IMR-90 (cell line): Measurements from ENCODE around the gene ADCY4. TPM values are rescaled to one million over a fixed set of nuclear protein-coding genes. Genes with fewer than 3 reads are reported as not detected.

Source experiments
- ATAC-seq: fragments of 200-7000 bp; cut with Tn5 transposase; 2 replicates; pipeline ENCODE4 v1.9.1; 2020; ENCODE audit warnings: low read depth, mild to moderate bottlenecking, moderate library complexity
- BruUV-seq: library from RNA; stranded (reverse); fragments of 400-500 nt; replicated peaks from 2 replicates; lab custom pipeline; 2021; lab: Mats Ljungman, UMichigan
- CTCF ChIA-PET: fragments of 300-600 bp; formaldehyde crosslinking; extraction: SDS; loops from one replicate; lab custom pipeline; 2021; ENCODE audit warnings: antibody characterized with exemption; lab: Yijun Ruan, JAX
- POLR2A ChIA-PET: fragments of 300-600 bp; sonication (Branson Sonifier 250); formaldehyde crosslinking; loops from one replicate; lab custom pipeline; 2022; ENCODE audit warnings: antibody characterized with exemption; ENCODE audit not compliant: unreplicated experiment; lab: Charles Lee
- DNase-seq: peaks from one replicate; pipeline ENCODE4 v3.0.0; 2013
- H2AFZ ChIP-seq: replicated peaks from 2 replicates; pipeline ENCODE3; 2013; ENCODE audit warnings: low read length, mild to moderate bottlenecking; ENCODE audit not compliant: poor library complexity
- H2AK5ac ChIP-seq: 2 replicates; pipeline ENCODE4 v1.6.1; 2013; ENCODE audit warnings: low read depth, low read length, inconsistent platforms
- H2AK9ac ChIP-seq: replicated peaks from 2 replicates; pipeline ENCODE3; 2013; ENCODE audit warnings: mild to moderate bottlenecking, low read depth, low read length, moderate library complexity; ENCODE audit not compliant: poor library complexity
- H2BK120ac ChIP-seq: 2 replicates; pipeline ENCODE4 v1.6.1; 2013; ENCODE audit warnings: low read depth, low read length, inconsistent platforms
- H2BK15ac ChIP-seq: 3 replicates; pipeline ENCODE4 v1.6.1; 2013; ENCODE audit warnings: low read depth, low read length, inconsistent platforms
- H2BK20ac ChIP-seq: 2 replicates; pipeline ENCODE4 v1.6.1; 2013; ENCODE audit warnings: low read depth, mild to moderate bottlenecking, inconsistent platforms, low read length, moderate library complexity
- H2BK5ac ChIP-seq: 2 replicates; pipeline ENCODE4 v1.6.1; 2013; ENCODE audit warnings: mild to moderate bottlenecking, low read depth, low read length, inconsistent platforms; ENCODE audit not compliant: poor library complexity, severe bottlenecking
- H3K14ac ChIP-seq: replicated peaks from 2 replicates; pipeline ENCODE4 v1.6.1; 2013; ENCODE audit warnings: low read depth, low read length, inconsistent platforms
- H3K18ac ChIP-seq: 2 replicates; pipeline ENCODE4 v1.6.1; 2013; ENCODE audit warnings: low read depth, low read length, control low read depth
- H3K23ac ChIP-seq: 2 replicates; pipeline ENCODE4 v1.6.1; 2013; ENCODE audit warnings: low read depth, low read length, inconsistent platforms
- H3K27ac ChIP-seq: 2 replicates; pipeline ENCODE4 v1.5.1; 2013; ENCODE audit warnings: mild to moderate bottlenecking, control low read depth, low read length; ENCODE audit not compliant: insufficient read depth
- H3K27me3 ChIP-seq: 2 replicates; pipeline ENCODE4 v1.6.1; 2013; ENCODE audit warnings: low read length; ENCODE audit not compliant: control insufficient read depth, insufficient read depth
- H3K36me3 ChIP-seq: 2 replicates; pipeline ENCODE4 v1.6.1; 2013; ENCODE audit warnings: low read length, mixed read lengths; ENCODE audit not compliant: control insufficient read depth, insufficient read depth
- H3K4ac ChIP-seq: 2 replicates; pipeline ENCODE4 v1.6.1; 2013; ENCODE audit warnings: low read depth, low read length, inconsistent platforms
- H3K4me1 ChIP-seq: 2 replicates; pipeline ENCODE4 v1.6.1; 2013; ENCODE audit warnings: low read length, mixed read lengths; ENCODE audit not compliant: control insufficient read depth, insufficient read depth
- H3K4me2 ChIP-seq: 2 replicates; pipeline ENCODE4 v1.6.1; 2013; ENCODE audit warnings: low read depth, mild to moderate bottlenecking, control low read depth, low read length, moderate library complexity
- H3K4me3 ChIP-seq: 2 replicates; pipeline ENCODE4 v1.5.1; 2013; ENCODE audit warnings: low read depth, mild to moderate bottlenecking, control low read depth, low read length, moderate library complexity; ENCODE audit not compliant: insufficient read depth
- H3K56ac ChIP-seq: 2 replicates; pipeline ENCODE4 v1.6.1; 2013; ENCODE audit warnings: low read length, inconsistent platforms; ENCODE audit not compliant: insufficient read depth; ENCODE audit errors: extremely low read depth
- H3K79me1 ChIP-seq, 2 experiments: 2 replicates each; pipeline ENCODE4 v1.6.1; 2013; ENCODE audit warnings: low read length in 2 of 2, inconsistent platforms in 1 of 2, low read depth in 1 of 2
- H3K9ac ChIP-seq: 2 replicates; pipeline ENCODE4 v1.6.1; 2013; ENCODE audit warnings: low read depth, low read length, control low read depth
- H3K9me1 ChIP-seq: 2 replicates; pipeline ENCODE4 v1.6.1; 2013; ENCODE audit warnings: low read length, inconsistent platforms; ENCODE audit not compliant: insufficient read depth
- H3K9me3 ChIP-seq: 2 replicates; pipeline ENCODE4 v1.6.1; 2013; ENCODE audit warnings: low read length; ENCODE audit not compliant: control insufficient read depth, insufficient read depth
- H4K20me1 ChIP-seq: 2 replicates; pipeline ENCODE4 v1.6.1; 2013; ENCODE audit warnings: low read length, inconsistent platforms; ENCODE audit not compliant: insufficient read depth
- H4K5ac ChIP-seq: 2 replicates; pipeline ENCODE4 v1.6.1; 2013; ENCODE audit warnings: mild to moderate bottlenecking, low read depth, low read length, control low read depth
- H4K8ac ChIP-seq, 2 experiments: 2 replicates each; pipeline ENCODE4 v1.6.1; 2013; ENCODE audit warnings: low read depth in 2 of 2, low read length in 2 of 2, control low read depth in 1 of 2, inconsistent platforms in 1 of 2
- H4K91ac ChIP-seq: 2 replicates; pipeline ENCODE4 v1.6.1; 2013; ENCODE audit warnings: low read depth, low read length, inconsistent platforms; ENCODE audit not compliant: insufficient read depth
- BHLHE40 ChIP-seq: fragments of 150-350 bp; IDR thresholded peaks from 2 replicates; pipeline ENCODE4 v1.6.1; 2016; ENCODE audit warnings: mild to moderate bottlenecking, low read depth, low read length
- CTCF ChIP-seq: conservative IDR thresholded peaks from 2 replicates; pipeline ENCODE4 v1.5.1; 2012; ENCODE audit warnings: mild to moderate bottlenecking, low read depth, low read length, improper control_type of control experiment
- ELK1 ChIP-seq: fragments of 150-350 bp; IDR thresholded peaks from 2 replicates; pipeline ENCODE4 v1.6.1; 2016; ENCODE audit warnings: low read depth, mild to moderate bottlenecking, low read length, moderate library complexity, borderline replicate concordance
- MXI1 ChIP-seq: IDR thresholded peaks from 2 replicates; pipeline ENCODE4 v1.6.1; 2012; ENCODE audit warnings: low read depth, mild to moderate bottlenecking, low read length, moderate library complexity, borderline replicate concordance
- NFE2L2 ChIP-seq: fragments of 150-350 bp; IDR thresholded peaks from 2 replicates; pipeline ENCODE4 v1.6.1; 2016; ENCODE audit warnings: low read depth, mild to moderate bottlenecking, low read length
- RAD21 ChIP-seq: IDR thresholded peaks from 2 replicates; pipeline ENCODE4 v1.6.1; 2012; ENCODE audit warnings: low read length, improper control_type of control experiment
- RFX5 ChIP-seq: IDR thresholded peaks from 2 replicates; pipeline ENCODE4 v1.8.0; 2012; ENCODE audit warnings: low read depth, mild to moderate bottlenecking, low read length, moderate library complexity
- USF2 ChIP-seq: fragments of 150-350 bp; IDR thresholded peaks from 2 replicates; pipeline ENCODE4 v1.6.1; 2017; ENCODE audit warnings: mild to moderate bottlenecking, antibody characterized with exemption, low read length, low read depth
- WGBS, 2 experiments: methylation state at CpG; one replicate each; pipeline versions ENCODE4 v1.1.5 to v1.1.7; 2013; ENCODE audit warnings: missing lambda C conversion rate in 2 of 2; ENCODE audit not compliant: insufficient read length in 1 of 2; ENCODE audit errors: extremely low coverage in 2 of 2; 5-methylcytosine and 5-hydroxymethylcytosine counted together
- dilution Hi-C: fragments of 300-500 bp; cut with HindIII; formaldehyde crosslinking; loops from one replicate; pipeline ENCODE4 v1.14.3; 2018; ENCODE audit warnings: low sequenced_read_pairs; ENCODE audit not compliant: unreplicated experiment
- in situ Hi-C: fragments of 300-500 bp; cut with MboI; formaldehyde crosslinking; loops from 3 replicates; pipeline ENCODE4 v1.14.3; 2019; ENCODE audit warnings: low sequenced_read_pairs, inconsistent platforms, mixed read lengths
- intact Hi-C: fragments of 100-400 bp; cut with micrococcal nuclease; formaldehyde crosslinking; loops from 2 replicates; pipeline ENCODE4 v1.10.0; 2022
- polyA plus RNA-seq, 3 experiments: library from polyadenylated mRNA; depleted of rRNA; stranded (reverse); fragments of >200 nt; gene quantifications; 2 replicates each; pipeline ENCODE4 v1.2.3, GENCODE V29; 2012; ENCODE audit warnings: low replicate concordance in 1 of 3
- total RNA-seq: library from RNA; depleted of rRNA; stranded (reverse); fragments of >200 nt; gene quantifications from 2 replicates; pipeline ENCODE4 v1.2.3, GENCODE V29; 2012

The ADCY4 gene
- total and polyA plus RNA-seq, 2 of the 4 experiments (the other 2 are of a cell fraction), result not detected

- no peak for TF ChIP-seq USF2
Observed at GRCh38 chr14:24330973-24331674, 3.7 kb downstream of the ADCY4 start (continued).

GRCh38 chr14:24329736-24330135 lies 5.1 kb downstream of the ADCY4 start:
- TF ChIP-seq CTCF (no peak), ELK1 (no peak), NFE2L2 (no peak), RFX5 (no peak), MXI1 (no peak), RAD21 (no peak), BHLHE40 (no peak), USF2 (no peak)
- dilution Hi-C loops (no loop called here), intact Hi-C loops (no loop called here), in situ Hi-C loops (loop anchor here (5.0 kb wide), 1 partner anchor 108 kb away; no protein-coding TSS in a partner anchor)
- H4K5ac ChIP-seq, result no peak overlapping the region
- H3K27me3 ChIP-seq, result peaks cover 30% of the 10 kb centered on the region
- H2BK20ac ChIP-seq, result no peak overlapping the region
- H2BK5ac ChIP-seq, result no peak overlapping the region
- no peak overlapping the region for H2AK9ac ChIP-seq
- H2AK5ac ChIP-seq, result no peak overlapping the region; the same call in 1 of the 2 replicates
- no peaks in the 10 kb centered on the region for H3K36me3 ChIP-seq
- CTCF ChIA-PET, result interaction anchor here (5.6 kb wide), 1 partner anchor 101 kb away, joined by 63 read pairs; the partner anchor contains the start of genes CBLN3 and KHNYN
- no peak overlapping the region for H3K9ac ChIP-seq
- no peaks in the 10 kb centered on the region for H4K20me1 ChIP-seq
- POLR2A ChIA-PET, result no interaction called here
- H3K4me2 ChIP-seq, result no peak overlapping the region
- H3K79me1 ChIP-seq, result no peaks in the 10 kb centered on the region
- H3K4me1 ChIP-seq, result peaks cover 3% of the 10 kb centered on the region; the same call in 1 of the 2 replicates
- H3K9me1 ChIP-seq, result no peaks in the 10 kb centered on the region; the same call in 1 of the 2 replicates
- H3K27ac ChIP-seq, result no peak overlapping the region
- no peak overlapping the region for H4K91ac ChIP-seq
- H2BK120ac ChIP-seq, result no peak overlapping the region
- H3K18ac ChIP-seq, result no peak overlapping the region
- H4K8ac ChIP-seq, result no peak overlapping the region
- no peaks in the 10 kb centered on the region for H3K9me3 ChIP-seq
- H3K23ac ChIP-seq, result no peak overlapping the region
- peak overlapping the region; percentile 51 for H2AFZ ChIP-seq
- no peak overlapping the region for H3K4me3 ChIP-seq
- H2BK15ac ChIP-seq, result no peak overlapping the region
- ATAC-seq (no peak), DNase-seq (no peak)
- WGBS, 2 experiments, result no CpG with 5 or more reads among the region's 9 CpGs
- H3K14ac ChIP-seq, result no peak overlapping the region
- no peak overlapping the region for H3K56ac ChIP-seq
- no peak overlapping the region for H3K4ac ChIP-seq
- no TSS peak for BruUV-seq
